HG03025 (cell line): Measurements from ENCODE around the gene RTF2.
A peak's percentile ranks its signal among the peaks of the same experiment; 100 is the strongest.

Source experiments
- ATAC-seq: cut with Tn5 transposase; IDR thresholded peaks from one replicate; pipeline ENCODE4 v1.9.1; 2021; ENCODE audit warnings: mild to moderate bottlenecking, moderate library complexity; ENCODE audit not compliant: unreplicated experiment, low FRiP score

Gene RTF2

GRCh38 chr20:56468316-56469076 is at the start of gene RTF2:
Gene RTF2, plus strand, starts transcription at chr20:56468627. Its CDS starts 71 bp downstream, at chr20:56468698.
- ATAC-seq, result peak; percentile 96

GRCh38 chr20:56420028-56420427 is 48.4 kb upstream of the RTF2 start:
- ATAC-seq, result no peak

- no peak for ATAC-seq
Measured at GRCh38 chr20:56420940-56421688, 47.3 kb upstream of the RTF2 start.

GRCh38 chr20:56422076-56422823 is 46.2 kb upstream of the RTF2 start:
- ATAC-seq, result no peak

- no peak for ATAC-seq
Measured at GRCh38 chr20:56422824-56423189, 45.6 kb upstream of the RTF2 start.

- no peak for ATAC-seq
Measured at GRCh38 chr20:56423211-56423610, 45.2 kb upstream of the RTF2 start.

GRCh38 chr20:56423886-56424285 is 44.5 kb upstream of the RTF2 start:
- ATAC-seq, result no peak

- ATAC-seq, result no peak
Measured at GRCh38 chr20:56424931-56425330, 43.5 kb upstream of the RTF2 start.

- ATAC-seq, result no peak
Measured at GRCh38 chr20:56426026-56426425, 42.4 kb upstream of the RTF2 start.

- ATAC-seq, result no peak
Measured at GRCh38 chr20:56426926-56427325, 41.5 kb upstream of the RTF2 start.

- ATAC-seq, result no peak
Measured at GRCh38 chr20:56427797-56428196, 40.6 kb upstream of the RTF2 start.

- ATAC-seq, result no peak
Measured at GRCh38 chr20:56428410-56428809, 40.0 kb upstream of the RTF2 start.

- ATAC-seq, result no peak
Measured at GRCh38 chr20:56428881-56429280, 39.5 kb upstream of the RTF2 start.

- no peak for ATAC-seq
Measured at GRCh38 chr20:56429502-56429901, 38.9 kb upstream of the RTF2 start.

- no peak for ATAC-seq
Measured at GRCh38 chr20:56429941-56430340, 38.5 kb upstream of the RTF2 start.

- no peak for ATAC-seq
Measured at GRCh38 chr20:56430461-56430860, 38.0 kb upstream of the RTF2 start.

GRCh38 chr20:56430957-56431356 is 37.5 kb upstream of the RTF2 start:
- no peak for ATAC-seq

- no peak for ATAC-seq
Measured at GRCh38 chr20:56431471-56431870, 37.0 kb upstream of the RTF2 start.

- no peak for ATAC-seq
Measured at GRCh38 chr20:56433221-56433879, 35.1 kb upstream of the RTF2 start.

- ATAC-seq, result no peak
Measured at GRCh38 chr20:56433880-56434255, 34.6 kb upstream of the RTF2 start.
